Measurements from ENCODE around the gene MPP3. TPM values are rescaled to one million over a fixed set of nuclear protein-coding genes. Genes with fewer than 3 reads are reported as not detected.
"Not testable (repeated sequence)": the region's sequence is repeated elsewhere in the genome, so short reads cannot be mapped to it uniquely, and the experiment has no call there.

The MPP3 gene
- total RNA-seq, 1 experiment from 2014 or later: 6.9 TPM

- Histone ChIP-seq H3K79me1 (ENCODE audit: insufficient read depth, low read depth, low read length, poor library complexity, severe bottlenecking) (no peaks in the 10 kb centered on the region), H2BK20ac (ENCODE audit: low read depth, low read length, poor library complexity, severe bottlenecking) (no peak overlapping the region)
Observed at GRCh38 chr17:43871946-43872690, 39.2 kb upstream of the MPP3 start.

GRCh38 chr17:43869031-43869430, 36.1 kb upstream of the MPP3 start:
- H3K27ac ChIP-seq (ENCODE audit: insufficient read length, low read depth, low read length); H4K20me1 ChIP-seq (ENCODE audit: control insufficient read depth, insufficient read depth, insufficient read length); H3K9me3 ChIP-seq (ENCODE audit: control insufficient read depth, low read depth, low read length); H3K4me2 ChIP-seq (ENCODE audit: insufficient read depth, insufficient read length, low read length); H2BK15ac ChIP-seq (ENCODE audit: low read depth, low read length); H3K27me3 ChIP-seq (ENCODE audit: insufficient read depth, low read length); H4K5ac ChIP-seq (ENCODE audit: insufficient read length, low read depth, low read length); H2BK12ac ChIP-seq (ENCODE audit: insufficient read length, low read depth, low read length); H3K23ac ChIP-seq (ENCODE audit: insufficient read length, low read depth, low read length); H3K9ac ChIP-seq (ENCODE audit: extremely low read depth, insufficient read length, low read length); H3K4ac ChIP-seq (ENCODE audit: low read depth, low read length); H2BK5ac ChIP-seq (ENCODE audit: insufficient read length, low read length); H3K18ac ChIP-seq (ENCODE audit: insufficient read length, low read depth, low read length); H2BK120ac ChIP-seq (ENCODE audit: low read depth, low read length, poor library complexity, severe bottlenecking); H2AFZ ChIP-seq (ENCODE audit: low read length); H3K14ac ChIP-seq (ENCODE audit: insufficient read depth, low read length); DNase-seq; H3T11ph ChIP-seq (ENCODE audit: low read length); H3K4me3 Mint-ChIP-seq; H3K4me1 ChIP-seq (ENCODE audit: insufficient read depth, low read length); H3K56ac ChIP-seq (ENCODE audit: insufficient read length, low read depth, low read length); H3K79me2 ChIP-seq (ENCODE audit: insufficient read depth, low read length); H3K4me1 Mint-ChIP-seq; H3K79me1 ChIP-seq (ENCODE audit: insufficient read depth, low read depth, low read length, poor library complexity, severe bottlenecking); H4K8ac ChIP-seq (replicated peaks; ENCODE audit: insufficient read length, low read depth, low read length); H2AK5ac ChIP-seq (ENCODE audit: insufficient read length, low read length); H3K36me3 Mint-ChIP-seq (ENCODE audit: insufficient read depth in 1 of 3, low read depth in 3 of 3); H3K9me3 Mint-ChIP-seq; H4K91ac ChIP-seq (ENCODE audit: insufficient read length, low read depth, low read length); H3K27ac Mint-ChIP-seq; H3K23me2 ChIP-seq (ENCODE audit: insufficient read length, low read depth, low read length, poor library complexity, severe bottlenecking); H2BK20ac ChIP-seq (ENCODE audit: low read depth, low read length, poor library complexity, severe bottlenecking): not testable (repeated sequence)
- H3K27me3 Mint-ChIP-seq (ENCODE audit: low read depth): peaks cover 23% of the 10 kb centered on the region
- no CpG with 5 or more reads among the region's 6 CpGs for WGBS (ENCODE audit: extremely low coverage, insufficient read length, low lambda C conversion rate)

More at GRCh38 chr17:43871946-43872690, 39.2 kb upstream of the MPP3 start:
- WGBS (ENCODE audit: extremely low coverage, insufficient read length, low lambda C conversion rate): no CpG with 5 or more reads among the region's 14 CpGs
- Histone ChIP-seq H4K20me1 (ENCODE audit: control insufficient read depth, insufficient read depth, insufficient read length) (peaks cover 4% of the 10 kb centered on the region), H2BK120ac (ENCODE audit: low read depth, low read length, poor library complexity, severe bottlenecking) (no peak overlapping the region), H3K9me3 (ENCODE audit: control insufficient read depth, low read depth, low read length) (no peaks in the 10 kb centered on the region), H4K5ac (ENCODE audit: insufficient read length, low read depth, low read length) (no peak overlapping the region), H3K14ac (ENCODE audit: insufficient read depth, low read length) (no peak overlapping the region), H3K4ac (ENCODE audit: low read depth, low read length) (no peak overlapping the region), H3K27ac (ENCODE audit: insufficient read length, low read depth, low read length) (no peak overlapping the region), H2AFZ (ENCODE audit: low read length) (no peak overlapping the region), H2BK5ac (ENCODE audit: insufficient read length, low read length) (no peak overlapping the region), H3K27me3 (ENCODE audit: insufficient read depth, low read length) (no peaks in the 10 kb centered on the region), H3T11ph (ENCODE audit: low read length) (no peak overlapping the region), H3K18ac (ENCODE audit: insufficient read length, low read depth, low read length) (no peak overlapping the region), H3K4me2 (ENCODE audit: insufficient read depth, insufficient read length, low read length) (no peak overlapping the region), H3K23ac (ENCODE audit: insufficient read length, low read depth, low read length) (no peak overlapping the region), H3K56ac (ENCODE audit: insufficient read length, low read depth, low read length) (no peak overlapping the region), H4K91ac (ENCODE audit: insufficient read length, low read depth, low read length) (no peak overlapping the region), H3K4me1 (ENCODE audit: insufficient read depth, low read length) (no peaks in the 10 kb centered on the region), H2BK12ac (ENCODE audit: insufficient read length, low read depth, low read length) (no peak overlapping the region), H2BK15ac (ENCODE audit: low read depth, low read length) (no peak overlapping the region), H3K79me2 (ENCODE audit: insufficient read depth, low read length) (no peaks in the 10 kb centered on the region), H2AK5ac (ENCODE audit: insufficient read length, low read length) (no peak overlapping the region), H3K9ac (ENCODE audit: extremely low read depth, insufficient read length, low read length) (no peak overlapping the region), H3K23me2 (ENCODE audit: insufficient read length, low read depth, low read length, poor library complexity, severe bottlenecking) (no peaks in the 10 kb centered on the region), H4K8ac (replicated peaks; ENCODE audit: insufficient read length, low read depth, low read length) (no peak overlapping the region)
- H3K4me3 Mint-ChIP-seq: no peak overlapping the region
- peaks cover 0 to 2% (median 0%) of the 10 kb centered on the region in 3 experiments; a peak in 2 of 7 replicates for H3K36me3 Mint-ChIP-seq (ENCODE audit: insufficient read depth in 1 of 3, low read depth in 3 of 3)
- no peak overlapping the region for H3K27ac Mint-ChIP-seq
- DNase-seq: no peak
- no peaks in the 10 kb centered on the region for H3K9me3 Mint-ChIP-seq
- TF ChIP-seq CTCF (conservative IDR thresholded peaks at IDR 0.05): no peak
- H3K4me1 Mint-ChIP-seq: peaks cover 0 to 9% of the 10 kb centered on the region in 2 experiments; a peak in 2 of 4 replicates
- peaks cover 22% of the 10 kb centered on the region for H3K27me3 Mint-ChIP-seq (ENCODE audit: low read depth)

Measured in H9 (cell line).